ENCODE measurements around the gene METTL14.

The METTL14 gene

GRCh38 chr4:118759481-118759880 lies 74.3 kb downstream of the METTL14 start:
- no peak for DNase-seq

- no peak for DNase-seq
Observed at GRCh38 chr4:118760092-118760491, 74.9 kb downstream of the METTL14 start.

- no peak for DNase-seq
Observed at GRCh38 chr4:118760493-118760892, 75.3 kb downstream of the METTL14 start.

- no peak for DNase-seq
Observed at GRCh38 chr4:118761397-118762016, 76.3 kb downstream of the METTL14 start.

- DNase-seq = no peak
Observed at GRCh38 chr4:118762155-118762554, 77.0 kb downstream of the METTL14 start.

GRCh38 chr4:118762730-118763477 lies 77.7 kb downstream of the METTL14 start:
- no peak for DNase-seq
